Measurements from ENCODE around the gene LCN15. TPM values are rescaled to one million over a fixed set of nuclear protein-coding genes. Genes with fewer than 3 reads are reported as not detected.
"Not testable (repeated sequence)": the region's sequence is repeated elsewhere in the genome, so short reads cannot be mapped to it uniquely, and the experiment has no call there.

The LCN15 gene
- total RNA-seq, 1 donor from 2014 or later = not detected

GRCh38 chr9:136760834-136761544 lies 3.3 kb downstream of the LCN15 start:
- H3K79me2 ChIP-seq (ENCODE audit: insufficient read depth, low read length); H3K27ac Mint-ChIP-seq (ENCODE audit: unreplicated experiment); H3K27ac ChIP-seq (ENCODE audit: low read depth, low read length); H3K4me3 Mint-ChIP-seq (ENCODE audit: unreplicated experiment); H4K20me1 ChIP-seq (ENCODE audit: insufficient read depth, low read length); H3K4me1 ChIP-seq (ENCODE audit: insufficient read depth, low read length); H3K4me3 ChIP-seq (ENCODE audit: insufficient read depth, low read depth, low read length); FAIRE-seq; H3K9ac ChIP-seq (ENCODE audit: low read length); H3K27me3 Mint-ChIP-seq (ENCODE audit: low read depth, unreplicated experiment); H3K27me3 ChIP-seq (ENCODE audit: insufficient read depth, low read length); H2AFZ ChIP-seq (ENCODE audit: low read depth, low read length); H3K9me3 ChIP-seq (ENCODE audit: insufficient read depth, low read depth, low read length); H3K9me3 Mint-ChIP-seq (ENCODE audit: unreplicated experiment); H3K4me1 Mint-ChIP-seq (ENCODE audit: low read depth, unreplicated experiment); H3K36me3 Mint-ChIP-seq (ENCODE audit: low read depth, unreplicated experiment); H3K36me3 ChIP-seq (ENCODE audit: insufficient read depth, low read length): not testable (repeated sequence)
- peak; percentile 47 for TF ChIP-seq CTCF (IDR thresholded peaks at IDR 0.05; ENCODE audit: insufficient read depth, low read depth, low read length)
- DNase-seq (ENCODE audit: low read depth) = peak; percentile 39
- peak overlapping the region; percentile 33 for H3K4me2 ChIP-seq (ENCODE audit: low read length)

- no peak overlapping the region for H3K9ac ChIP-seq (ENCODE audit: low read length)
- Mint-ChIP-seq H3K9me3 (ENCODE audit: unreplicated experiment) (peaks cover 6% of the 10 kb centered on the region), H3K27ac (ENCODE audit: unreplicated experiment) (no peak overlapping the region), H3K36me3 (ENCODE audit: low read depth, unreplicated experiment) (peaks cover 2% of the 10 kb centered on the region), H3K4me1 (ENCODE audit: low read depth, unreplicated experiment) (no peaks in the 10 kb centered on the region), H3K4me3 (ENCODE audit: unreplicated experiment) (no peak overlapping the region), H3K27me3 (ENCODE audit: low read depth, unreplicated experiment) (peaks cover 2% of the 10 kb centered on the region)
- no peak overlapping the region for H3K27ac ChIP-seq (ENCODE audit: low read depth, low read length)
- H3K9me3 ChIP-seq (ENCODE audit: insufficient read depth, low read depth, low read length) = peaks cover 8% of the 10 kb centered on the region
- H3K27me3 ChIP-seq (ENCODE audit: insufficient read depth, low read length) = peaks cover 3% of the 10 kb centered on the region
- no peak overlapping the region for H3K4me2 ChIP-seq (ENCODE audit: low read length)
- no peak for DNase-seq (ENCODE audit: low read depth)
- H3K4me3 ChIP-seq (ENCODE audit: insufficient read depth, low read depth, low read length) = no peak overlapping the region
- no peaks in the 10 kb centered on the region for H4K20me1 ChIP-seq (ENCODE audit: insufficient read depth, low read length)
- H2AFZ ChIP-seq (ENCODE audit: low read depth, low read length) = no peak overlapping the region
- TF ChIP-seq CTCF (IDR thresholded peaks at IDR 0.05; ENCODE audit: insufficient read depth, low read depth, low read length) = no peak
- TF ChIP-seq EZH2 (IDR thresholded peaks at IDR 0.05; ENCODE audit: insufficient read depth, low read length) = no peak
- no peaks in the 10 kb centered on the region for H3K79me2 ChIP-seq (ENCODE audit: insufficient read depth, low read length)
- FAIRE-seq = no peak
- H3K4me1 ChIP-seq (ENCODE audit: insufficient read depth, low read length) = no peaks in the 10 kb centered on the region
- H3K36me3 ChIP-seq (ENCODE audit: insufficient read depth, low read length) = no peaks in the 10 kb centered on the region
These were observed 3.9 kb downstream of the LCN15 start for GRCh38 chr9:136760424-136760823.

Data from astrocyte (in vitro differentiated cells and primary cell).